IMR-90 (cell line): Measurements from ENCODE around the gene MEN1.
A peak's percentile ranks its signal among the peaks of the same experiment; 100 is the strongest.

ENCODE experiments used
- MAZ ChIP-seq: IDR thresholded peaks from 2 replicates; pipeline ENCODE4 v1.6.1; 2012; ENCODE audit warnings: low read depth, mild to moderate bottlenecking, low read length, improper control_type of control experiment, moderate library complexity, borderline replicate concordance
- POLR2A ChIP-seq: IDR thresholded peaks from 2 replicates; pipeline ENCODE4 v1.6.1; 2012; ENCODE audit warnings: mild to moderate bottlenecking, low read depth, low read length
- RFX5 ChIP-seq: IDR thresholded peaks from 2 replicates; pipeline ENCODE4 v1.8.0; 2012; ENCODE audit warnings: low read depth, mild to moderate bottlenecking, low read length, moderate library complexity
- TF ChIP-seq, protein P1 (sequence below): conservative IDR thresholded peaks from 2 replicates; pipeline ENCODE4 v1.5.1; 2012; ENCODE audit warnings: mild to moderate bottlenecking, low read depth, low read length, improper control_type of control experiment

DNA sequence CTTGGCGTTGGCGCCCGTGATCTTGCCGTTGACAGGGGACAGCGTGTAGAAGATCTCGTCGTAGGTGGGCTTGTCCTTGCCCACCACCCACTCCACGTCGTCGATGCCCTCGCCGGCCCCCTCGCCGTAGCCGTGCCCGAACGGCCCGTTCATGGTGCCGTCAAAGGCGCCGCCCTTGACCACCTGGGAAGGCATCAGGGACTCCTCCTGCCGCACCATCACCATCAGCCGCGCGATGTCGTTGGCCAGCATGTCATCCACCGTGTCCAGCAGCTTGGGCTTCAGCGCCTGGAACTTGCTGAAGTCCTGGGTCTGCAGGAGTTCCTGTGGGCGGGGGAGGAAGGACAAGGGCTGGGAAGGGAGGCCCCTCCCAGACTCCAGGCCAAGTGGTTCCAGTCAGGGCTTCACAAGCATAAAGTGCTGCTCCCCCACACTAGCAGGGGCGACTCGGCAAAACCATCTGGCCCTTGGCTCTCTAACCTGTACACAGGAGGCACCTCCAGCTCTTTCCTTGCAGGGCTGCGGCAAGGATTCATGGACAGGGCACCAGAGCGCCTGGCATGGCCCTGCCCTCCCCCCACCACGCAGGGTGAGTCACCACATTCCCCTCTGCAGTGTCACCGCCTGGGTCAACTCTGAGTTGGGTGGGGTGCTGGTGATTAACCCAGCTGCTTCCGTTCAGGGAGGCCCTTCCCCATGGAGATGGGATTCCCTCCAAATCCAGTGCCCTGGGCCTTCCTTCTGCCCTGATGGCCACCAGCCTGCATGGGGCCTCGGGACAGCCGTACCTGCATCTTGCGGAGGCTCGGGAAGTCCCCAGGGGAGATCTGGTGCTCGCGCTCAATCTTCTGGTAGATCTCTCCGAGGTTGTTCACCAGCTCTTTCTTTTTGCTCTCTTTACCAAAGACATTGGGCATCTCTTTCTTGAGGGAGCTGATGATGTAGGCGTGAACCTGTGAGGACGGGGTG is 44.5 kb upstream of the MEN1 start:
- TF ChIP-seq POLR2A (no peak; the same call in 1 of the 2 replicates), MAZ (peak; percentile 85), RFX5 (no peak)
- TF ChIP-seq, protein P1, sequence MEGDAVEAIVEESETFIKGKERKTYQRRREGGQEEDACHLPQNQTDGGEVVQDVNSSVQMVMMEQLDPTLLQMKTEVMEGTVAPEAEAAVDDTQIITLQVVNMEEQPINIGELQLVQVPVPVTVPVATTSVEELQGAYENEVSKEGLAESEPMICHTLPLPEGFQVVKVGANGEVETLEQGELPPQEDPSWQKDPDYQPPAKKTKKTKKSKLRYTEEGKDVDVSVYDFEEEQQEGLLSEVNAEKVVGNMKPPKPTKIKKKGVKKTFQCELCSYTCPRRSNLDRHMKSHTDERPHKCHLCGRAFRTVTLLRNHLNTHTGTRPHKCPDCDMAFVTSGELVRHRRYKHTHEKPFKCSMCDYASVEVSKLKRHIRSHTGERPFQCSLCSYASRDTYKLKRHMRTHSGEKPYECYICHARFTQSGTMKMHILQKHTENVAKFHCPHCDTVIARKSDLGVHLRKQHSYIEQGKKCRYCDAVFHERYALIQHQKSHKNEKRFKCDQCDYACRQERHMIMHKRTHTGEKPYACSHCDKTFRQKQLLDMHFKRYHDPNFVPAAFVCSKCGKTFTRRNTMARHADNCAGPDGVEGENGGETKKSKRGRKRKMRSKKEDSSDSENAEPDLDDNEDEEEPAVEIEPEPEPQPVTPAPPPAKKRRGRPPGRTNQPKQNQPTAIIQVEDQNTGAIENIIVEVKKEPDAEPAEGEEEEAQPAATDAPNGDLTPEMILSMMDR = no peak
